ENCODE results near the gene RWDD4. TPM values are rescaled to one million over a fixed set of nuclear protein-coding genes. Genes with fewer than 3 reads are reported as not detected.
A peak's percentile ranks its signal among the peaks of the same experiment; 100 is the strongest.

RWDD4 gene
- total RNA-seq, 1 experiment from 2014 or later = 15.3 TPM

DNA sequence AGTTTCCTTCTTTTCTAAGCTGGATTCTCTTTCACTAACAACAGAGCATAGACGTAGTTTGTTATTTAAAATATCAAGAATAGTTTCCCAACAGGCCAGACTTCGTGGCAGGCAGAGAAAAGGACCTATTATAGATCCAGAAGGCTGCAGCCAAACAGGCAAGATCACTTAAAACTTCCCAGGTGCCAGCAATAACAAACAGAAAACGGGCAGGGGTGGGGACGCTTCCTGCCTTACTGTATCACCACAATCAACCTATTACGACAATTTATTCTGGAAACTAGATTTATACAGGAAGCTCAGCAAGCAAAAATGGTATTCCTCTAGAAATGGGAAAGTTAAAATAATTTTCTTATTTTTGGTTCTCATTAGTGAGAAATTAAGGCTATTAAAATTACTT, 22.1 kb downstream of the RWDD4 start:
- Mint-ChIP-seq H3K27ac (ENCODE audit: unreplicated experiment) (no peak overlapping the region), H3K4me3 (ENCODE audit: unreplicated experiment) (no peak overlapping the region), H3K36me3 (ENCODE audit: insufficient read depth, unreplicated experiment) (no peaks in the 10 kb centered on the region), H3K27me3 (ENCODE audit: insufficient read depth, unreplicated experiment) (no peaks in the 10 kb centered on the region), H3K4me1 (ENCODE audit: low read depth, unreplicated experiment) (peaks cover 6% of the 10 kb centered on the region), H3K9me3 (ENCODE audit: unreplicated experiment) (no peaks in the 10 kb centered on the region)
- H3K36me3 ChIP-seq (ENCODE audit: control insufficient read depth, insufficient read depth, low read length) = no peaks in the 10 kb centered on the region
- DNase-seq = no peak
- TF ChIP-seq, protein P1, sequence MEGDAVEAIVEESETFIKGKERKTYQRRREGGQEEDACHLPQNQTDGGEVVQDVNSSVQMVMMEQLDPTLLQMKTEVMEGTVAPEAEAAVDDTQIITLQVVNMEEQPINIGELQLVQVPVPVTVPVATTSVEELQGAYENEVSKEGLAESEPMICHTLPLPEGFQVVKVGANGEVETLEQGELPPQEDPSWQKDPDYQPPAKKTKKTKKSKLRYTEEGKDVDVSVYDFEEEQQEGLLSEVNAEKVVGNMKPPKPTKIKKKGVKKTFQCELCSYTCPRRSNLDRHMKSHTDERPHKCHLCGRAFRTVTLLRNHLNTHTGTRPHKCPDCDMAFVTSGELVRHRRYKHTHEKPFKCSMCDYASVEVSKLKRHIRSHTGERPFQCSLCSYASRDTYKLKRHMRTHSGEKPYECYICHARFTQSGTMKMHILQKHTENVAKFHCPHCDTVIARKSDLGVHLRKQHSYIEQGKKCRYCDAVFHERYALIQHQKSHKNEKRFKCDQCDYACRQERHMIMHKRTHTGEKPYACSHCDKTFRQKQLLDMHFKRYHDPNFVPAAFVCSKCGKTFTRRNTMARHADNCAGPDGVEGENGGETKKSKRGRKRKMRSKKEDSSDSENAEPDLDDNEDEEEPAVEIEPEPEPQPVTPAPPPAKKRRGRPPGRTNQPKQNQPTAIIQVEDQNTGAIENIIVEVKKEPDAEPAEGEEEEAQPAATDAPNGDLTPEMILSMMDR (IDR thresholded peaks at IDR 0.05; ENCODE audit: insufficient read depth in 1 of 2, low read depth in 1 of 2, low read length in 1 of 2, severe bottlenecking in 1 of 2, unreplicated experiment in 1 of 2) = no peak
- H3K27me3 ChIP-seq (replicated peaks; ENCODE audit: control insufficient read depth, insufficient read depth, low read length) = no peaks in the 10 kb centered on the region
- ChIA-PET CTCF (no interaction called here), POLR2A (no interaction called here)
- BruUV-seq (replicated peaks) = no TSS peak
- no peaks in the 10 kb centered on the region for H3K4me1 ChIP-seq
- H3K9me3 ChIP-seq = no peaks in the 10 kb centered on the region
- intact Hi-C loops (cut with micrococcal nuclease; ENCODE audit: unreplicated experiment) = no loop called here
- no peak overlapping the region for H3K4me3 ChIP-seq (ENCODE audit: low read depth, low read length)

- no peaks in the 10 kb centered on the region for H3K36me3 Mint-ChIP-seq (ENCODE audit: insufficient read depth, unreplicated experiment)
- TF ChIP-seq, protein P1 (IDR thresholded peaks at IDR 0.05; ENCODE audit: insufficient read depth in 1 of 2, low read depth in 1 of 2, low read length in 1 of 2, severe bottlenecking in 1 of 2, unreplicated experiment in 1 of 2) = peak in 1 of 2 experiments; percentile 34
- no peak overlapping the region for H3K4me3 ChIP-seq (ENCODE audit: low read depth, low read length)
- ChIA-PET POLR2A (no interaction called here), CTCF (no interaction called here)
- H3K36me3 ChIP-seq (ENCODE audit: control insufficient read depth, insufficient read depth, low read length) = no peaks in the 10 kb centered on the region
- no TSS peak for BruUV-seq (replicated peaks)
- no peaks in the 10 kb centered on the region for H3K4me1 ChIP-seq
- H3K9me3 Mint-ChIP-seq (ENCODE audit: unreplicated experiment) = no peaks in the 10 kb centered on the region
- no peaks in the 10 kb centered on the region for H3K9me3 ChIP-seq
- peaks cover 6% of the 10 kb centered on the region for H3K4me1 Mint-ChIP-seq (ENCODE audit: low read depth, unreplicated experiment)
- no peaks in the 10 kb centered on the region for H3K27me3 ChIP-seq (replicated peaks; ENCODE audit: control insufficient read depth, insufficient read depth, low read length)
- no peak for DNase-seq
- no peak overlapping the region for H3K27ac Mint-ChIP-seq (ENCODE audit: unreplicated experiment)
- H3K27me3 Mint-ChIP-seq (ENCODE audit: insufficient read depth, unreplicated experiment) = no peaks in the 10 kb centered on the region
- intact Hi-C loops (cut with micrococcal nuclease; ENCODE audit: unreplicated experiment) = no loop called here
- no peak overlapping the region for H3K4me3 Mint-ChIP-seq (ENCODE audit: unreplicated experiment)
Measured at GRCh38 chr4:183636503-183636902, 22.5 kb downstream of the RWDD4 start.

GRCh38 chr4:183635741-183636140, 23.2 kb downstream of the RWDD4 start:
- Mint-ChIP-seq H3K36me3 (ENCODE audit: insufficient read depth, unreplicated experiment) (no peaks in the 10 kb centered on the region), H3K27me3 (ENCODE audit: insufficient read depth, unreplicated experiment) (no peaks in the 10 kb centered on the region), H3K27ac (ENCODE audit: unreplicated experiment) (no peak overlapping the region), H3K4me3 (ENCODE audit: unreplicated experiment) (no peak overlapping the region), H3K9me3 (ENCODE audit: unreplicated experiment) (no peaks in the 10 kb centered on the region), H3K4me1 (ENCODE audit: low read depth, unreplicated experiment) (peaks cover 6% of the 10 kb centered on the region)
- TF ChIP-seq, protein P1 (IDR thresholded peaks at IDR 0.05; ENCODE audit: insufficient read depth in 1 of 2, low read depth in 1 of 2, low read length in 1 of 2, severe bottlenecking in 1 of 2, unreplicated experiment in 1 of 2) = no peak
- ChIA-PET POLR2A (no interaction called here), CTCF (no interaction called here)
- no peak for DNase-seq
- Histone ChIP-seq H3K4me3 (ENCODE audit: low read depth, low read length) (no peak overlapping the region), H3K4me1 (no peaks in the 10 kb centered on the region), H3K9me3 (no peaks in the 10 kb centered on the region), H3K27me3 (replicated peaks; ENCODE audit: control insufficient read depth, insufficient read depth, low read length) (no peaks in the 10 kb centered on the region), H3K36me3 (ENCODE audit: control insufficient read depth, insufficient read depth, low read length) (no peaks in the 10 kb centered on the region)
- intact Hi-C loops (cut with micrococcal nuclease; ENCODE audit: unreplicated experiment) = no loop called here
- BruUV-seq (replicated peaks) = no TSS peak
